ENCODE measurements around the gene HDLBP.
A peak's percentile ranks its signal among the peaks of the same experiment; 100 is the strongest.
"Not testable (repeated sequence)": the region's sequence is repeated elsewhere in the genome, so short reads cannot be mapped to it uniquely, and the experiment has no call there.

HDLBP gene

GRCh38 chr2:241339839-241340630, 24.6 kb upstream of the HDLBP start:
- no peak for DNase-seq (ENCODE audit: low spot score)

DNA sequence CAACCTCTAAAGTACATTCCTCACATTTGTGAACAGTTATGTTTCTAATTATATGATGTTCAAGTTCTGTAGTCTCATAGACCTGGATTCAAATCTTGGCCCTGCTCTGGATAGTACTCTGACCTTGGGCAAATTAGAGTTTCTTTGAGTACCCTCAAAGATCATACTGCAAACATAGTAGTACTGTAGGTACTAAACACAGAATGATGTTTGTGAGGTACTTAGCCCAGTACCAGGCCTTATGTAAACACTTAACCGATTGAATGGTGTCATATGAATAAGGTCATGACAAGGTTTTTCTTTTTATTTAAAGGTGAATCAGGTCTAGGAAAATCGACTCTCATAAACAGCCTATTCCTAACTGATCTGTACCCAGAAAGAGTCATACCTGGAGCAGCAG, 19.3 kb upstream of the HDLBP start:
- DNase-seq (ENCODE audit: low spot score) = no peak

GRCh38 chr2:241330616-241330981, 15.1 kb upstream of the HDLBP start:
- DNase-seq (ENCODE audit: low spot score) = no peak

- no peak for DNase-seq (ENCODE audit: low spot score)
These were observed 14.5 kb upstream of the HDLBP start for GRCh38 chr2:241329669-241330615.

DNA sequence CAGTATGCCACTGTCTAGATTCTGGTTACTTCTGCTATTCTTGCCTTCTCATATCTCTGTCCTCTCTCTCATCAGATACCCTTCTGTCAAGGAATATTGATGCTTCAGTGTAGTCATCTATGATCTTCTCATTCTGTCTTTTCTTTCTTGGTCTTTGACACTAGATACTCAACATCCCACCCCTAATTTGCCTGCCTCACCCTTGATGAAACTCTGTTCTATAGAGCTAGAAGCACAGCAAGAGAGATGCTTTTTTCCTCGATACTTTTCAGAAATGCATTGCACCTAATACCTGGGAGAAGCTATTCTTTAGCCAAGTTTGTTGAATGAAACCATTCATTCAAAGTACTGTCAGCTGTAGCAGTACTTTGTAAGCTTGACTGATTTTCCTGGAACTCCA, 9.8 kb upstream of the HDLBP start:
- DNase-seq (ENCODE audit: low spot score) = no peak

DNA sequence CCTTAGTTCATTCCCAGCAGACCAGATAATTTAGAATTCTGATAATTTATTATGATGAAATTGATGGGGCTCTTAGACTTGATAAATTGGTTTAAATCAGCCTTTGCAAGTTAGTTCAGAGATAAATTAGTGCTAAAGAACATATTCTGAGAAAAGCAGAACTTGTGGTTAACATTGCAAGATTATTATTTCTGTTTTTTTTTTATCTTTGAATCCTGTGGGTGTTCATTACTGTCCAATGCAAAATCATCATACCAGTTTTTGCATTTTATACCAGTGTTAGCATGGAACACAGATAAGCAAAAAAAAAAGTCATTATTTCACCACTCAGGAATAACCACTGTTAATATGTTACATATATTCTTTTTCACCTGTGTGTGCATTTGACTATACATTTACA, 9.3 kb upstream of the HDLBP start:
- no peak for DNase-seq (ENCODE audit: low spot score)

DNA sequence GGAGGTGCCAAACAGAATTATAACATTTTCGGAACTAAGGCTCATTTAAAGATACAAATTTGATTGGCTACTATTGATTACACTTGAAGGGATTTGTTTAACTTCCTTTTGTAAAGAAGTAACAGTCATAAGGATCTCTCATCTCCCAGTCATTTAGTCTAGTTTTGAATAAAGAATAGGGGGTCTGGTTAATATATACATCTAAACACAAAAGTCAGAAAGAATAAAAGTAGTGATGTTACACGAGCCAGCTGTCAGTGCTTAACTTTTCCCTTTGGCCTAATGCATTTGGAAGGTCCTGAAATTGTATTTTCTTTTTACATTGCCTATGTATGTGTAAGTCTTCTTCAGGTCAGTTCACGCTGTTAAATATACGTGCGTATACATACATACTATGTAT, 8.3 kb upstream of the HDLBP start:
- DNase-seq (ENCODE audit: low spot score) = no peak

GRCh38 chr2:241321886-241322285, 6.4 kb upstream of the HDLBP start:
- DNase-seq (ENCODE audit: low spot score) = no peak

- no peak for DNase-seq (ENCODE audit: low spot score)
These were observed 5.6 kb upstream of the HDLBP start for GRCh38 chr2:241321033-241321432.

- no peak for DNase-seq (ENCODE audit: low spot score)
These were observed 4.9 kb upstream of the HDLBP start for GRCh38 chr2:241320394-241320793.

DNA sequence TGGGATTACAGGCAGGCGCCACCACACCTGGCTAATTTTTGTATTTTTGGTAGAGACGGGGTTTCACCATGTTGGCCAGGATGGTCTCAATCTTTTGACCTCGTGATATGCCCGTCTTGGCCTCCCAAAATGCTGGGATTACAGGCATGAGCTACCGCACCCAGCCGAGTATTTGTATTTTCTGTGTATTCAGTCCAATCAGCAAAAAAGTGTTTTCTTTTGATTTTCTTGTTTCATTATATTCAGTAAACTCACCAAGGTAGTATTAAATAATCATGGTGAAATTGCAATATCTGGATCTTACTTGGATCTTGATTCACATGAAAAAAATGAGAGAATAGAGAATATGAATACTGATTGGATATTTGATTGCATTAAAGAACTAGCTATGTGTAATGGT, 3.4 kb upstream of the HDLBP start:
- DNase-seq (ENCODE audit: low spot score) = not testable (repeated sequence)

GRCh38 chr2:241317391-241317790, 1.9 kb upstream of the HDLBP start:
- no peak for DNase-seq (ENCODE audit: low spot score)

DNA sequence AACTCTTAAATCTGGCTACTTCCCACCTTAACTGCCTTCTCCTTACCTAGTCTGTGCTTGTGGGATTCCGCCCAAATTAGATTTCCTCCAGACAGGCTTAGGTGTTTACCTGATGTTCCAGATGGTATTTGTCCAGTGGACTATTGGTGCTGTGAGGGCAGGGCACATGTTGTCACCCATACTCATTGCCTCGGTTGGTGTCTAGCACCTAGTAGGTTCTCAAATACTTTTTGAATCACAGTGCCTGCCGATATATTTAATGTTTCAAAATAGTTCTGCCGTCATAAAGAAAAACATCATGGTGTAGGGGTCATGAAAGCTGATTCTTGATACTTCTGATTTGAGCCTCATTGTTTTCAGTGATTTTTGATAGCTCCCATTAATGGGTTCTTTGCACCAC, 1.4 kb upstream of the HDLBP start:
- peak; percentile 2 for DNase-seq (ENCODE audit: low spot score)

- peak; percentile 34 for DNase-seq (ENCODE audit: low spot score)
These were observed 583 bp upstream of the HDLBP start, which contains the start of gene SEPTIN2 for GRCh38 chr2:241315879-241316631. SEPTIN2 (plus strand) TSS chr2:241315925; CDS start chr2:241324233, 8,308 bp downstream.

DNA sequence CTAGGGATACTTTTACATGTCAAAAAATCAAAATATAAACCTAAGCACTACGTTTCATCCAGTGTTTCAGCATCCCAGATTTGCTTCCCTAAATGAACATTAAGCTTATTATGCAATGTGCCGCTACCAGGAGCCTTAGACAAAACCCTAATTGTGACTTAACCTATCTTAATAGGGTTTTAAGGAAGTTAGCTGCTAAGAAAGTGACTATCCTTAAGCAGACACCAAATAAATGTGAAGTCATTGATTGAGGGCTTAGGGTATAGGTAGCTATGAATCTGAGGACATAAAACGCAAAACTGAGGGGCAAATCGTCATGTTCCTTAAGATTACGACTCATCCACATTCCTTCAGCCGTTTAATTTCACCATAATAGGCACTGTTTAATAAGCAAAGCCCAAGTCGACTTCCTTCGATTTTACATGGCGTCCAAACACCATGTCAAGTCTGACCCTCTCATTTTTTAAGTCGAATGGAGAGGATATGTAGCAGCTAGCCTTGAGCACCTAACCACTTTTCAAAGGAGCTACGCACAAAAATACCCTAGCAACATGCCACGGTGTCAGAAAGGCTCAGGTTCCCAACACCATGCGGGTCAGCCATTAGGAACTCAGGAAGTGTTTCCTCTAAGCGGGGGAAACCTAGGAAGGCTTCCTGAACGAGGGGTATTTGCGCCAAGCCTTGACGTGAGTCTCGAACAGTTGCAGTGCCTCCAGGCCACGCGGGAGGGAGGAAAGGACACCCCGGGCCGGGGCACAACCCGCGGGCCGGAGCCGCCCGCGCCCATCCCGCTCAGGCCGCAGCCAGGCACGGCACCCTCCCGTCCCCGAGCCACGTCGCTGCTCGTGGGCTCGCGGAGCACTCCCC, 1.0 kb downstream of the HDLBP start:
- no peak for DNase-seq (ENCODE audit: low spot score)

DNA sequence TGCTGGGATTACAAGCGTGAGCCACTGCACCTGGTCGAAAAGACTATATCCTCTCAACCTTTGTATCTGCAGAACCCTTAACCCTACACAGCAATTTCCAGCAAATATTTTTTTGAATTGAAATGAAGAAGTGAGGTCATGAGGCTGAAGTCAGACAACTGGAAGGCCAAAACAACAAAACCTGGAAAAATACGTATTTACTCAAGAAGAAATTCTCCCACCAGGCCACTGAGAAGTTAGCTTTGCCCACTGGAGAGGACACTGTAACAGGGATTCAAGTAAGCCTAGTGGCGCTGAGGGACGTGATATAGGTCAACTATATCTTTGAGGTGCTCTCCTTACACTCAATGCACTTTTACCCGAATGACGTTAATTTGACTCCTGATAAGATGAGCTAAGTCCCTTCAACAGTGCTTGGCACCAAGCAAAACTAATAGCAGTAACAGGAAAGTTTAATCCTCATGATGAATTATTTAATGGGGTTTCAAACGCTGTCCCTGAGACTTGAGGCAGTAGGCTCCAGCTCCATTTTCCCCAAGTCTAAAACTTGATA, 1.9 kb downstream of the HDLBP start:
- no peak for DNase-seq (ENCODE audit: low spot score)

DNA sequence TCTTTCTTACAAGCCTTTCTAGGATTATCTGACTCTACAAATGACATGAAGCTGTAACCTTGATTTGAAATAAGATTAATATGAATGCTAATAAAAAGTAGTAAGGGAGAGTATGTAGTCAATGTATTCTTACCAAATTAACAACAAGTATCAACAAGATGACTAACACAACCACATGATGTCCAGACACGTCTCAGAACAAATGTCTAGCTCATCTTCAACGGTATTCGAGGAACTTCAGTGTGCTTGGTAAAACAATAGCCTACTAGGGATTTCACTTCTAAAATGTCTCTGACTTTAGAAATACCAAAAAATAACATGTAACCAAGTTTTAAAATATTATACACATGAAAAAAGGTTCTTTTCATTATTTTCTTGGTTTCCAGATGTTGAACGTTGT, 3.4 kb downstream of the HDLBP start:
- DNase-seq (ENCODE audit: low spot score) = no peak

DNA sequence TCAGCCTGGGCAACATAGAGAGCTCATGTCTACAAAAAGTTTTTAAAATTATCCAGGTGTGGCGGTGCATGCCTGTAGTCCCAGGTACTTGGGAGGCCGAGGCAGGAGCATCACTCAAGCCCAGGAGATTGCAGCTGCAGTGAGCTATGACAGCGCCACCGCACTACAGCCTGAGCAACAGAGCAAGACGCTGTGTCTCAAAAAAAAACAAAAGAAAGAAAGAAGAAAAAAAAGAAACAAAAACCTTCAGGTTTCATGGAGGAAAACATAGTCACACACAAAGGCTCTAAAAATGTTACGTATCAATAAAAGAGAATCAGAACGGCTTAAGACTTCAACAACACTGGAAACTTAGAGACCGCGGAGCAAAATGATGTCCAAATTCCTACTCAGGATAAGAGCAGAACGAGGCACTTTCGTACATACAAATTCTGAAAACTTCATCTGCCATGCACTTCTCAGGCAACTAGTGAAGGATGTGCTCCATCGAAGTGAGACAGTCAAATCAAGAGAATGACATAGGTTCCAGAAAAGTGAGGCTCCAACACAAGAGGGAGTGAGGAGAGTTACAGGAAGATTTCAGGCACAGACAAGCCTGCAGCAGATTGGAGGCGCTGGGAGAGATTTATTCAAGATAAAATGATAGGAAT, 4.4 kb downstream of the HDLBP start:
- DNase-seq (ENCODE audit: low spot score) = no peak

- DNase-seq (ENCODE audit: low spot score) = no peak
These were observed 5.8 kb downstream of the HDLBP start for GRCh38 chr2:241309684-241310117.

GRCh38 chr2:241308832-241309500, 6.5 kb downstream of the HDLBP start:
- no peak for DNase-seq (ENCODE audit: low spot score)
